Amygdala (tissue), 56 donors: Measurements from ENCODE around the gene CCM2.

Source experiments
- DNase-seq, 56 donors: peaks; one replicate each; lab custom pipeline; 2025; lab: John Stamatoyannopoulos, UW

Gene CCM2

DNA sequence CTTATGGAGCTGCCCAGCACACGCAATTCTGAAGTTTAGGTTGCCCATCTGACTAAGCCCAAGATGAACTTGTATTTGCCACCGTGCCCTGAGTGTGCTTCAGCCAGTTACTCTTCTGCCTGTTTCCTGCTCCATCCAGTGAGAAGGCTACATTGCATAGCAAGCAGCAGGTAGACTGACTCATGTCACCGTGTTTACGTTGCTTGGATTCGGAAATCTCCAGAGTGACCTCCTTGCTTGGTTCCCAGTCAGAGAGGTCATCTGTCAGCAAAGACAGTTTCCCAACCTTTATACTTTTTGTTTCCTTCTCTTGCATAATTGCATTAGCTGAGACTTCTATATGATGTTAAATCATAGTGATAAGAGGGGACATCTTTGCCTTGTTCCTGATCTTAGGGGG is 57.9 kb downstream of the CCM2 start:
- no peak for DNase-seq

DNA sequence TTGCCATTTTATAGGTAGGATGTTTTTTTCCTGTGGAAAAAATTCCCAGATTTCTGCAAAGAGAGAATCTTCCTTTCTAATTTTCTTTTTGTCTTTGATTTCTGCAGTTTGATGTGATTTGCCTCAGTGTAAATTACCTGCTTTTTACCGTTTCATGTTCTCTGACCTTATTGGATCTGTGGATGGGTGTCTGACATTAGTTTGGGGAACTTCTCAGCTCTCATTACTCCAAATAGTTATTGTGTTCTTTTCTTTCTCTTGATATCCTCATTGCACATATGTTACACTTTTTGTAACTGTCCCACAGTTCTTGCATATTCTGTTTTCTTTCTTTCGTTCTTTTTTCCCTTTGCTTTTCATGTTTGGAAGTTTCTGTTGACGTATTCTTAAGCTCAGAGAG is 60.3 kb downstream of the CCM2 start:
- no peak for DNase-seq

DNA sequence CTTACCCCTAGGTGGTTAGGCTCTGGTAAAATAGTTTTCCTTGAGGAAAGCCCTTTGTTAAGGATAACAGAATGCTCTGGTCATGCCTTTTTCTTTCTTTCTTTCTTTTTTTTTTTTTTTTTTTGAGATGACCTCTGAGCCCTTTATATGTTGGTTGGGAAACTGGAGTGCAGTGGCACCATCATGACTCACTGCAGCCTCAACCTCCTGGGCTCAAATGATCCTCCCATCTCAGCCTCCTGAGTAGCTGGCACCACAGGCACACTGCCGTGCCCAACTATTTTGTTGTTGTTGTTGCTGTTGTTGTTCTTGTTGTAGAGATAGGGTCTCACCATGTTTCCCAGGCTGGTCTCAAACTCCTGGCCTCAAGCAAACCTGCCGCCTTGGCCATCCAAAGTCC is 61.4 kb downstream of the CCM2 start:
- DNase-seq, result no peak

- no peak for DNase-seq
Observed at GRCh38 chr7:45061806-45062425, 61.9 kb downstream of the CCM2 start.

- no peak for DNase-seq
Observed at GRCh38 chr7:45064047-45064725, 64.2 kb downstream of the CCM2 start.

- DNase-seq, result no peak
Observed at GRCh38 chr7:45065031-45065995, 65.3 kb downstream of the CCM2 start.

GRCh38 chr7:45066409-45066808 is 66.4 kb downstream of the CCM2 start:
- DNase-seq, result no peak

- DNase-seq, result no peak
Observed at GRCh38 chr7:45067582-45067981, 67.6 kb downstream of the CCM2 start.

DNA sequence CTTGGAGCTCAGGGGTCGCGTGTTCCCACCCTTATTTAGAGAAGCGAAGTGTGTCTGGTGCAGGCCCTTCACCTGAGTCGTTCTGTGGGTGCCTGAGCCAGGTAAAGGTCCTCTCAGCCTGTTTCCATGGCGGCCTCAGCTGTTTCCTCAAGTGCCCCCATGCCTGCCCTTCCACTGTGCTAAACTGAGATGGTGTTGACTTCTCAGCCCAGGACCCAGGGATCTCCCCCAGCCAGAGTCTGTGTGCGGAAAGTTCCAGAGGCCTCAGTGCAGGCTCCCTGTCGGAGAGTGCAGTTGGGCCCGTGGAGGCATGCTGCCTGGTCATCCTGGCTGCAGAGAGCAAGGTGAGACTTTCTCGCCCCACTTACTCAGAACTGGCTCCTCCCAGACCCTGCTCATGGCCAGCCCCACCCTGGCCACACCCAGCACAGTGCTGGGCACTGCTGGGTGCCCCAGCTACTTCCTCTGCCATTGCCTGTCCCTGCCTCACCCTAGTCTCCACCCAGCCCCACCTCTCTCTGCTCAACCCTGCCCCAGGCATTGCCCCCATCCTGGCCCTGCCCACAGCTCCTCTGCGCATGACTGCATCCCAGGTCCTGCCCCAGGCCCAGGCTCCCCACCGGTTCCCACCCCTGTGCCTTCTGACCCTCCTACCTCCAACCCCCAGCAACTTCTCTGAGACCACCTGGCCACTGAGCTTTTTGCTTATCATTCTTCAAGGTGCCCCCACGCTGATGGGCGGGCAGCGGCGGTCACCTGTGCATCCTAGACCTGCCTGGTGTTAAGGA is 68.4 kb downstream of the CCM2 start:
- no peak for DNase-seq

DNA sequence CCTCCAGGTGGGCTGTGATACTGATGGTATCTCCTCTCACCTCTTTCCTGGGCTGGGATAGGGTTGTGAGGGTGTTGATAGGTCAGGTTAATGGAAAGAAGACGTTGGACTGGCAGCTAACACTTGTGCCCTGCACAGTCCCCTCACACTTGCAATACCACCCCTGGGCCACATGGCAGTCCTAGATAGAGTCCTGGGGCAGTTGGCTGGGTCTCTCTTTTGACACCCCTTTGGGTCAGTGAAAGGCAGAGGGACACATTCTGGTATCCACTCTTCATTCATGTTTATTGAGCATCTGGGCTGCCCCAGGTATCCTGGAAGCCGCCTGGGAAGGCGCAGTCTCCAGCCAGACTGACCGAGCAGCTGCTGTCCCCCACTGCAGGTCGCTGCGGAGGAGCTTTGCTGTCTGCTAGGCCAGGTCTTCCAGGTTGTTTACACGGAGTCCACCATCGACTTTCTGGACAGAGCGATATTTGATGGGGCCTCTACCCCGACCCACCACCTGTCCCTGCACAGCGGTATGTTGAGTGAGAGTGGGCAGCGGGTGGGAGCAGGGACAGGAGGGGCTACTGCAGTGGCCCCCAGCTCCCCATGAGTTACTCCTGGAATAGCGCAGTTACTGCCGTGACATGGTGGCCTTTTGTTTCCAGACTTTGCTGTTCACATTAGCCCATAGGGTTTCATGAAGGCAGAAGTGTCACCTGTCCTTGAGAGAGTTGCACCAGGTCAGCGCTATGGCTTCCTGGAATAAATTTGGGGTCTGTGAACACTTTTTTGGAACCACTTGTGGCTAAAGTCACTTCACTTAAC is 69.6 kb downstream of the CCM2 start:
- no peak for DNase-seq

- no peak for DNase-seq
Observed at GRCh38 chr7:45070254-45070642, 70.2 kb downstream of the CCM2 start.

- DNase-seq, result no peak
Observed at GRCh38 chr7:45071528-45071927, 71.5 kb downstream of the CCM2 start.

DNA sequence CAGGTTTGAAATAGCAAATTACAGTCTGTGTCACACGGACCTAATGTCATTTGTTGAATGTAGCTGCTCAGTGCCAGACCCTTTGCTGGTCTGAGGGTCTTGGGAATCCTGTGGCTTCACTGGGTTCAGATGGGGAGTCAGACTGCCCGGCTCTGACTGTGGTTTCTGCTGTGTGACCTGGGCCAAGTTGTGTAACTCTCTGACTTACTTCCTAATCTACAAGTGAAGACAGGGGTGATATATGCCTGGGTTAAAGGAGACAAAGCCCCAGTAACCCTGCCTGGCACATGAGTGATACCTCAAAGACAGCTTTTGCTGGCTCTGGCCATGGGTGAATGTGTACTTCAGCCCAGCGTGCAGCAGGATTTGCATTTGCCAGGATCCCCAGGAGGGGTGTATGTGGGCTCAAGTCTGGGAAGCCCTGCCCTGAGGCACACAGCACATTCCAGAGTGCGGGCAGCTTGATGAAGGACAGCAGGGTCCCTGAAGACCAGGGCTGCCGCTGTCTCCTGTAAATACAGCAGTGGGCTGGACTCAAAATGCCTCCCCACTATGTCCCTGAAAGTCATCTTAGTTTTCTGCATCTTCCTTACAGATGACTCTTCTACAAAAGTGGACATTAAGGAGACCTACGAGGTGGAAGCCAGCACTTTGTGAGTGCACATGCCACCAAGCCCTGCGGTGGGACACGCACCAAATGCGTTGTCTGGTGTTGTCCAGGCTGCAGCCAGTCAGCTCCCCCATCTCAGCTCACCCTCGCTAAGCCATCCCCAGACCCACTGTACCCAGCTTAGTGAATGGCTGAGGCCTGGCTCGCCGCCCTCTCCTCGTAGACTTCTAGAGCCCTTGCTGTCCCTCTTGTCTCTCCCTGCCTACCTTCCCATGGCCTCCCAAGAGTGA is 72.4 kb downstream of the CCM2 start:
- no peak for DNase-seq

GRCh38 chr7:45073031-45073785 is 73.2 kb downstream of the CCM2 start:
- peak in 12 of 56 donors; percentile 11 to 64 (median 38) for DNase-seq

DNA sequence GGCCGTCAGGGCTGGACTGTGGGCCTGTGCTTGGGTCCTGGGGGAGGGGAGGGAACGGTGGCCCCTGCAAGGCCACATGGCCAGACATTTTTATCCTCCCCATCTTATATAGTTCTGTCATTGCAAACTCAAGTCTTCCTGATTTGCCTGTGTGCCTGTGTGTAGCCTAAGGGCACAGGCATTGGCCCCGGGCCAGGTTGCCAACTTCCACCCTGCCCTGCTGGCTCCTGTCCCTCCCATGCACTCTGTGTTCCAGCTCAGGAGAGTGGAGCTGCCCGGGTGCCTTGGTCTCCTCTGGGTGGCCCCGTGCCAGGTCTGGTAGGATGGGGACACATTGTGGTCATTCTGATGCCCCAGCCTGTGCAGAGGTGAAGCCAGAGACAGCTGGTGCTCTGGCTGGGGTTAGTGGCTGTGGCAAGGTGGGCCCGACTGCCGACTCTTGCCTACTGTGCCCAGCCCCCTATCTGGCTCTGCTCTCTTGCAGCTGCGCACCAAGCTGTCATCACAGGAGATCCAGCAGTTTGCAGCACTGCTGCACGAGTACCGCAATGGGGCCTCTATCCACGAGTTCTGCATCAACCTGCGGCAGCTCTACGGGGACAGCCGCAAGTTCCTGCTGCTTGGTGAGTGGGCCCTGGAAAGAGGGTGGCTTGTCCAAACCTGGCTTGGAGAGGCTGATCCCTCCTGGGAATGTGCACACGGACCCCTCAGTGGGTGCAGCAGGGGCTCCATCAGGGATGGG is 74.0 kb downstream of the CCM2 start:
- peak in 15 of 56 donors; percentile 23 to 84 (median 48) for DNase-seq

DNA sequence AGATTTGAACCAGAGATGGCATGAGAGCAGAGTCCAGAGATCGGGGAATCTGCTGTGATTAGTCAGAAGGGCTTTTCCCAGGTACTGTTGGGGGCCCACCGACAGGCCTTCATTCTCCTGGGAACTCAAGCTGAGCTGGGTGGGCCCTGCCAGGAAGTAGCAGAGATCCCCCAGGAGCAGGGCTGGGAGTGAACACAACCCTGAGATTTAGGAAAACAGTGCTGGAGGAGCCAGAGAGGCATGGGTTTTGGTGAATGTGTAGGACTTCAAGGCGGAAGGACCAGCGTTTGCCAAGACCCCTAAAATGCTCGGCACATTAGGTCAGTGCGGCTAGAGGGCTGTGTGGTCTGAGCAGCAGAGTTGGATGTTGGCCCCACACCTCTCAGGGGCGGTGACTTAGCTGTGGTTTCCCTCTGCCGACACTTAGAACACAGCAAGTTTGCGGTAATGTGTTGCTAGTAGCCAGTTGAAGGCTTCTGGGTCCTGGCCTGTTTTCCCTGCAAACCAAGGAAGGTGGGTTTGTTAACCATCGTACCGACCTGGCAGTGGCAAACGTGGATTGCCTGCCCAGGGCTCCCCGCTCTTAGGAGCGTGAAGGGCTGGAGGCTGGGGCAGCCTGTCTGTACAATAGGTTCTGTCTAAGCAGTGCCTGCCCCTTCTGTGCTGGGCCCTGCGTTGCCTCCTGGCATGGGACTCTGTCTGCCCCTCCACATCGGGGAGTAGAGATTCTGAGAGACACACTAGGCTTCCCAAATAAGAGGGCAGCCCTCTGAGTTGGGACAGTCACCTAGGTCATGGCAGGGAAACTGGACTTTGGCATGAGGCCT is 74.7 kb downstream of the CCM2 start:
- no peak for DNase-seq

DNA sequence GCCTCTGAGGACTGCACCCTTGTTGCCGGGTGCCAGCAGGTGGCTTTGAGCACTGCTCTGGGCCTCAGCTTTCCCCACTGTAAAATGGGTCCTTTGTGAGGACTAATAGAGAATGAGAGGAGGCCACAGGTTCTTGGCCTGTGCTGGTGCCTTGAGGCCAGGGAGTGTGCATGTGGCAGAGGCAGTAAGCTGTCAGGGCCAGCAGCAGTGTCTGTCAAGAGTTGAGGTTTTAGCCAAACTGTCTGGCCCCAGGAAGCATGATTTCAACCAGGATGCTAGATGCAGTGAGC is 75.3 kb downstream of the CCM2 start:
- no peak for DNase-seq
